A172 (cell line): ENCODE results near the gene ASIC4. TPM values are rescaled to one million over a fixed set of nuclear protein-coding genes. Genes with fewer than 3 reads are reported as not detected.

Experiments
- DNase-seq: peaks from one replicate; pipeline ENCODE4 v3.0.0-alpha.2; 2015; ENCODE audit warnings: low spot score
- total RNA-seq: library from RNA; depleted of rRNA; stranded (reverse); fragments of >200 nt; shearing (Covaris generic); gene quantifications from 2 replicates; pipeline ENCODE4 v1.2.3, GENCODE V29; 2014

The ASIC4 gene
- total RNA-seq, 1 experiment from 2014 or later = 0.43 TPM

- DNase-seq = no peak
Measured at GRCh38 chr2:219482674-219483405, 31.4 kb upstream of the ASIC4 start.

- no peak for DNase-seq
Measured at GRCh38 chr2:219483451-219484342, 30.6 kb upstream of the ASIC4 start.

GRCh38 chr2:219484343-219485200, 29.7 kb upstream of the ASIC4 start:
- DNase-seq = no peak

- DNase-seq = no peak
Measured at GRCh38 chr2:219485201-219485580, 29.1 kb upstream of the ASIC4 start.

GRCh38 chr2:219486380-219486959, 27.8 kb upstream of the ASIC4 start:
- no peak for DNase-seq

DNA sequence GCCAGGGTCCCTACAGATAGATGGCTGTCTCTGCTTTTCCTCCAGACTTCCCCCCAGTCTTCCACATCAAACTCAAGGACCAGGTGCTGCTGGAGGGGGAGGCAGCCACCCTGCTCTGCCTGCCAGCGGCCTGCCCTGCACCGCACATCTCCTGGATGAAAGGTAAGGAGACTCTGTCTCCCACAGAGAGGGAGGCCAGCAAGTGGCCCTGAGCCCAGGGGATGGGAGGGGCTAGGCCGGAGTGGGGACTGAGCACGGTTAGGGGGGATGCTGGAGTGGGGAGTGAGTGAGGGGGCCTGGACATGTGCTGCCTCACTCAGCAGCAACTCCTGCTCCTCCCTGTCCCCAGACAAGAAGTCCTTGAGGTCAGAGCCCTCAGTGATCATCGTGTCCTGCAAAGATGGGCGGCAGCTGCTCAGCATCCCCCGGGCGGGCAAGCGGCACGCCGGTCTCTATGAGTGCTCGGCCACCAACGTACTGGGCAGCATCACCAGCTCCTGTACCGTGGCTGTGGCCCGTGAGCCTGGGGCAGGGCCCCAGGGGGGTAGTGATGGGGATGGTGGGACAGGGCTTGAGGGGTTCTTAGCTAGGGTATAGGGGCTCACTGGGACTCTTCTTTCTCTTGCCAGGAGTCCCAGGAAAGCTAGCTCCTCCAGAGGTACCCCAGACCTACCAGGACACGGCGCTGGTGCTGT, 26.0 kb upstream of the ASIC4 start:
- DNase-seq = no peak

DNA sequence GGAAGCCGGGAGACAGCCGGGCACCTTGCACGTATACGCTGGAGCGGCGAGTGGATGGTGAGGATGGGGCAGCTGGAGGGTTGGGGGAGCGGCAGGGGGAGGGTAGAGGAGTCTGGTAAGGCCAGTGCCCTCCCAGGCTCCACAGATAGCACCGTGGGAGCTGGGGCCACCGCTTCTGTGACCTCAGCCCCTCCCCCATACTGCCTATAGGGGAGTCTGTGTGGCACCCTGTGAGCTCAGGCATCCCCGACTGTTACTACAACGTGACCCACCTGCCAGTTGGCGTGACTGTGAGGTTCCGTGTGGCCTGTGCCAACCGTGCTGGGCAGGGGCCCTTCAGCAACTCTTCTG, 25.5 kb upstream of the ASIC4 start:
- no peak for DNase-seq

GRCh38 chr2:219489315-219489714, 25.0 kb upstream of the ASIC4 start:
- DNase-seq = no peak

- no peak for DNase-seq
Measured at GRCh38 chr2:219490186-219490585, 24.1 kb upstream of the ASIC4 start.

DNA sequence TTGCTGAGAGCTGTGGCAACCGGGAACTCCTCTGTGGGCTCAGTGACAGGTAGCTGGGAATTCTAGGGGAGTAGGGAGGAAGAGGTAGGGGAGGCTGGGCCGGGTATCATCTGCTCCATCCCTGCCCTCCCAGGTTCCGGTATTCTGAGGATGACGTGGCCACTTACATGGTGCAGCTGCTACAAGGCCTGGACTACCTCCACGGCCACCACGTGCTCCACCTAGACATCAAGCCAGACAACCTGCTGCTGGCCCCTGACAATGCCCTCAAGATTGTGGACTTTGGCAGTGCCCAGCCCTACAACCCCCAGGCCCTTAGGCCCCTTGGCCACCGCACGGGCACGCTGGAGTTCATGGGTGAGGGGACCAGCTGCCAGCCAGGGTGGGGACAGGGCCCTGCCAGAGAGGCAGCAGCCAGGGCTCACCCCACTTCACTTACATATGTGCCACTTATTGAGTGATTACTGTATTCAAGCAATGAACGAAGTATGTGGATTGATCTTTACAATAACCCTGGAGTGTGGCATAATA, 23.6 kb upstream of the ASIC4 start:
- DNase-seq = no peak

DNA sequence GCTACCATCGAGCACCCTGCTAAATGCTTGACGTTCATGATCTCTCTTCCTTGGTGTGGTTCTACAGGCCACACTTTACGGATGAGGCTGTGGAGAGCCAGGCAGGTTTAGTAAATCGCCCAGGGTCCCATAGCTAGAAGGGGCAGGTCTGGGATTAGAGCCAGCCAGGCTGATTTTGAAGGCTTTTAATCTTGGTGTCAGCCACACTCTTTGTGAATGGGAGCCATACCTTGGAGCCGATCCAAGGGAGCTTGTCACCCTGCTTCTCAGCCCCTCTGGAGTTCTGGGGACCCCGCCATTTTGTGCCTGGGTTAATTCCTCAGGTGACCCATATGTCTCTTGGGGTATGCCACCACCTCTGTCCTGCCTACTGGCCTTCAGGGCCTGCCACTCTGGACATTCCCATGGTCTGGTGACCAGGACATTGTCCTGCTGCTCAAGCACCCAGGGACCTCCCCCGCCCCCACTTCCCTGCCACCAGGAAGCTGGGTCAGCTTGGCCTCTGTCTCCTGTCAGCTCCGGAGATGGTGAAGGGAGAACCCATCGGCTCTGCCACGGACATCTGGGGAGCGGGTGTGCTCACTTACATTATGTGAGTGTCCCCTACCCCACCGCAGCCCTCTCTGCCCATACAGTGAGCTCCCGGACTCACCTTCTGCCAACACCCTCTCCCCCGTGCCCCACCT, 22.9 kb upstream of the ASIC4 start:
- no peak for DNase-seq

DNA sequence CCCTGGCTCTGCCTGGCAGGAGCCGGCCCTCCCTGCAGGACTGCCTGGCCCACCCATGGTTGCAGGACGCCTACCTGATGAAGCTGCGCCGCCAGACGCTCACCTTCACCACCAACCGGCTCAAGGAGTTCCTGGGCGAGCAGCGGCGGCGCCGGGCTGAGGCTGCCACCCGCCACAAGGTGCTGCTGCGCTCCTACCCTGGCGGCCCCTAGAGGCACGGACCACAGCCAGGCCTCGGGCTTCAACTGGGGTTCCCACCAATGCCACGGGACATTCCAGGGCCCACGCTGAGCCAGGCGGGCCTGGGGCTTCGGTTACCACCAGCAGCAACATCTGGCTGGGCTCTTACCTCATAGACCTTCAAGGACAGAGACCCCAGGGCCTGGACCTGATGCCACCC, 21.7 kb upstream of the ASIC4 start:
- DNase-seq = no peak

- no peak for DNase-seq
Measured at GRCh38 chr2:219493086-219493485, 21.2 kb upstream of the ASIC4 start.

GRCh38 chr2:219494952-219495530, 19.2 kb upstream of the ASIC4 start:
- DNase-seq = no peak

GRCh38 chr2:219495531-219496122, 18.7 kb upstream of the ASIC4 start:
- DNase-seq = no peak

DNA sequence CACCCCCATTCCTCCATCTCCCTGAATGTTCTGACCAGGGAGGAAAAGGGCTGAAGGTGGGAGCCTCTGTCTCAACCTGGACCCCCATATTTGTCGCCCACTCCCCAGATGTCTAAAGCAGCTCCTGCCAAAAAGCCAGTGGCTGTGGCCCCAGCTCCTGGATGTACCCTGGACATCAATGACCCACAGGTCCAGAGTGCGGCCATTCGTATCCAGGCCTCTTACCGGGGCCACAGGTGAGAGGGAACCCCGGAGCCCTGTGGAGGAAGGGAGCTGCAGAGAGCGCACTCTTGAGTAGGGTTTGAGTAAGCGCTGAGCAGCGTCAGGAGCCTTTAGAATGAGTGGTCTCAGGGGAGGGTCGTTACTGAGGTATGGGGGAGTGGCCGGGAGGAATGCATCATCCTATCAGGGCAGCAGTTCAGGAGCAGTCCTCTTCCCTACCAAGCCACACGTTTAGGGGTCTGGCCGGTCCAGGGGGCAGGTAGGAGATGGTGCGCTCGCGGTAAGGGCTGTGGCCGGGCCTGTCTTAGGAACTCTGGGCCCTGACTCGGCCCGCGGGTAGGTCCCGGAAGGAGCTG, 17.9 kb upstream of the ASIC4 start:
- no peak for DNase-seq

DNA sequence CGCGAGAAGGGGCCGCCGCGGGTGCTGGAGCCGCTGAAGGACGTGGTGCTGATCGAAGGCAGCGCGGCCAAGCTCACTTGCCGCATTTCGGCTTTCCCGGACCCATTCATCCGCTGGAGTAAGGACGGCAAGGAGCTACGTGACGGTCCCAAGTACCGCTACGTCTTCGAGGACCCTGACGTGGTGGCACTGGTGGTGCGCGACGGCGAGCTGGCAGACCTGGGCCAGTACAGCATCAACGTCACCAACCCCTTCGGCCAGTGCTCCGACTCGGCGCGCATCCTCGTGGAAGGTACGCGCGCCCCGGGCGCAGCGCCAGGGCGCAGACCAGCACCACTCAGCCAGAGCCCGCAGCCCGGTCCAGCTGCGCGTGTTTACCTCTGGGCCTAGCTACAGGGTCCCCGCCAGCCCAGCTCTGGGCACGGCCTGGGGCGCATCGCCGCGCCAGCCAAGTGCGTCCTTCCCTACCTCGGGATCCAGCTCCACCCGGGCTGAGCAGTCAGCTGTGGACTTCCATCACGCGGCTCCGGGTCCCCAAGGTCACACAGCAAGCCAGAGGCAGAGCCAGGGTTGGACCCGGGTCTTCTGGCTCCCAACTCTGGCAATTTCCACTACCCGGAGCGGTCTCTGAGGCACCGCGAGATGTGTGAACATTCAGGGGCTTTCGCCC, 17.3 kb upstream of the ASIC4 start:
- DNase-seq = no peak

- peak; percentile 85 for DNase-seq
Measured at GRCh38 chr2:219497495-219498279, 16.6 kb upstream of the ASIC4 start.
